ENCODE measurements around the gene PLA2G1B. TPM values are rescaled to one million over a fixed set of nuclear protein-coding genes. Genes with fewer than 3 reads are reported as not detected.

PLA2G1B gene
- total and polyA plus RNA-seq, 4 donors: 0.39 to 4.6 (median 1.1) TPM

DNA sequence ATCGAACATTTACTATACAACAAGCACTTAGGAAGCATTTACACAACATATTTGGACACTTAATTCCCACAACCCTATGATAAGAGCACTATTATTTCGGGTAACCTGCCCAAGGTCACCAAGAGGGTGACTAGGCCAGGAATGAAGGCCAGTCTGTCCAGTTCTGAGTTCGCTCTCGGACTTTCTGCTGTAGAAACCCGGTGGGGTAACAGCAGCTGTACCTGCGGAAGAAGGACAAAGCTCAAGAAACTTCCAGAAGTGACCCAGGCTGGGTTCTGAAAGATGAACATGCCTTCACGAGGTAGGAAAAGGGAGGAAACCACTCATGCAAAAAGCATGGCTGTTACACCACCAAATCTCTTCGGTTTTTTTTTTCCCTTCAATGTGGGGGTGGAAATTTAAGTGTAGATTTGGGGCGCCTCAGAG is 10.8 kb downstream of the PLA2G1B start:
- no peaks in the 10 kb centered on the region for H3K9me3 ChIP-seq (ENCODE audit: control insufficient read depth in 4 of 4, low read length in 3 of 4)
- H3K27ac ChIP-seq (ENCODE audit: low read depth in 1 of 2, low read length in 2 of 2): peak overlapping the region; percentile 90 to 91
- H3K9ac ChIP-seq (ENCODE audit: low read depth in 1 of 2, low read length in 2 of 2): peak overlapping the region; percentile 68 to 82
- peak overlapping the region; percentile 54 to 95 (median 67) for H3K4me3 ChIP-seq (ENCODE audit: low read depth in 1 of 3, low read length in 3 of 3)
- DNase-seq (ENCODE audit: low spot score): no peak
- H3K27me3 ChIP-seq (ENCODE audit: control insufficient read depth in 4 of 4, insufficient read depth in 4 of 4, low read length in 3 of 4): no peaks in the 10 kb centered on the region
- no peaks in the 10 kb centered on the region for H3K36me3 ChIP-seq (ENCODE audit: control insufficient read depth in 4 of 4, insufficient read depth in 3 of 4, low read depth in 1 of 4, low read length in 3 of 4)
- peaks cover 6 to 20% (median 12%) of the 10 kb centered on the region in 4 donors for H3K4me1 ChIP-seq (ENCODE audit: control insufficient read depth in 4 of 4, insufficient read depth in 4 of 4, low read length in 3 of 4)
- TF ChIP-seq HNF4G (IDR thresholded peaks at IDR 0.05) (no peak), JUND (IDR thresholded peaks at IDR 0.05) (peak in 1 of 2 donors; percentile 26), RXRA (IDR thresholded peaks at IDR 0.05) (peak in 1 of 2 donors; percentile 48), REST (IDR thresholded peaks at IDR 0.05) (no peak), FOXA1 (IDR thresholded peaks at IDR 0.05) (no peak), TAF1 (conservative IDR thresholded peaks at IDR 0.05) (no peak), GABPA (IDR thresholded peaks at IDR 0.05 in 1 of 2, conservative IDR thresholded peaks at IDR 0.05 in 1 of 2) (no peak), RAD21 (IDR thresholded peaks at IDR 0.05) (no peak), HNF4A (conservative IDR thresholded peaks at IDR 0.05) (peak; percentile 26 to 28), FOXA2 (IDR thresholded peaks at IDR 0.05) (no peak), YY1 (IDR thresholded peaks at IDR 0.05) (no peak), SP1 (IDR thresholded peaks at IDR 0.05) (no peak), NR2F2 (IDR thresholded peaks at IDR 0.05) (no peak), EGR1 (IDR thresholded peaks at IDR 0.05; ENCODE audit: low read depth in 2 of 2) (no peak)
- TF ChIP-seq, protein P1, sequence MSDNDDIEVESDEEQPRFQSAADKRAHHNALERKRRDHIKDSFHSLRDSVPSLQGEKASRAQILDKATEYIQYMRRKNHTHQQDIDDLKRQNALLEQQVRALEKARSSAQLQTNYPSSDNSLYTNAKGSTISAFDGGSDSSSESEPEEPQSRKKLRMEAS (IDR thresholded peaks at IDR 0.05): no peak
- TF ChIP-seq, protein P2, sequence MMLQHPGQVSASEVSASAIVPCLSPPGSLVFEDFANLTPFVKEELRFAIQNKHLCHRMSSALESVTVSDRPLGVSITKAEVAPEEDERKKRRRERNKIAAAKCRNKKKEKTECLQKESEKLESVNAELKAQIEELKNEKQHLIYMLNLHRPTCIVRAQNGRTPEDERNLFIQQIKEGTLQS (IDR thresholded peaks at IDR 0.05): no peak
- TF ChIP-seq, protein P3, sequence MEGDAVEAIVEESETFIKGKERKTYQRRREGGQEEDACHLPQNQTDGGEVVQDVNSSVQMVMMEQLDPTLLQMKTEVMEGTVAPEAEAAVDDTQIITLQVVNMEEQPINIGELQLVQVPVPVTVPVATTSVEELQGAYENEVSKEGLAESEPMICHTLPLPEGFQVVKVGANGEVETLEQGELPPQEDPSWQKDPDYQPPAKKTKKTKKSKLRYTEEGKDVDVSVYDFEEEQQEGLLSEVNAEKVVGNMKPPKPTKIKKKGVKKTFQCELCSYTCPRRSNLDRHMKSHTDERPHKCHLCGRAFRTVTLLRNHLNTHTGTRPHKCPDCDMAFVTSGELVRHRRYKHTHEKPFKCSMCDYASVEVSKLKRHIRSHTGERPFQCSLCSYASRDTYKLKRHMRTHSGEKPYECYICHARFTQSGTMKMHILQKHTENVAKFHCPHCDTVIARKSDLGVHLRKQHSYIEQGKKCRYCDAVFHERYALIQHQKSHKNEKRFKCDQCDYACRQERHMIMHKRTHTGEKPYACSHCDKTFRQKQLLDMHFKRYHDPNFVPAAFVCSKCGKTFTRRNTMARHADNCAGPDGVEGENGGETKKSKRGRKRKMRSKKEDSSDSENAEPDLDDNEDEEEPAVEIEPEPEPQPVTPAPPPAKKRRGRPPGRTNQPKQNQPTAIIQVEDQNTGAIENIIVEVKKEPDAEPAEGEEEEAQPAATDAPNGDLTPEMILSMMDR (IDR thresholded peaks at IDR 0.05; ENCODE audit: low read depth, low read length, missing input control): no peak
- TF ChIP-seq, protein P4, sequence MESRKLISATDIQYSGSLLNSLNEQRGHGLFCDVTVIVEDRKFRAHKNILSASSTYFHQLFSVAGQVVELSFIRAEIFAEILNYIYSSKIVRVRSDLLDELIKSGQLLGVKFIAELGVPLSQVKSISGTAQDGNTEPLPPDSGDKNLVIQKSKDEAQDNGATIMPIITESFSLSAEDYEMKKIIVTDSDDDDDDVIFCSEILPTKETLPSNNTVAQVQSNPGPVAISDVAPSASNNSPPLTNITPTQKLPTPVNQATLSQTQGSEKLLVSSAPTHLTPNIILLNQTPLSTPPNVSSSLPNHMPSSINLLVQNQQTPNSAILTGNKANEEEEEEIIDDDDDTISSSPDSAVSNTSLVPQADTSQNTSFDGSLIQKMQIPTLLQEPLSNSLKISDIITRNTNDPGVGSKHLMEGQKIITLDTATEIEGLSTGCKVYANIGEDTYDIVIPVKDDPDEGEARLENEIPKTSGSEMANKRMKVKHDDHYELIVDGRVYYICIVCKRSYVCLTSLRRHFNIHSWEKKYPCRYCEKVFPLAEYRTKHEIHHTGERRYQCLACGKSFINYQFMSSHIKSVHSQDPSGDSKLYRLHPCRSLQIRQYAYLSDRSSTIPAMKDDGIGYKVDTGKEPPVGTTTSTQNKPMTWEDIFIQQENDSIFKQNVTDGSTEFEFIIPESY (IDR thresholded peaks at IDR 0.05): no peak
- 18% methylated on average over 9 of the region's 9 CpGs for WGBS
